Activated T-cell treated with anti-CD3 and anti-CD28 coated beads for 1 hour (primary cell): Measurements from ENCODE around the gene PRIM2.
"Not testable (repeated sequence)": the region's sequence is repeated elsewhere in the genome, so short reads cannot be mapped to it uniquely, and the experiment has no call there.

Experiments
- DNase-seq: peaks from one replicate; pipeline ENCODE4 v3.0.0-alpha.2; 2020; ENCODE audit warnings: low read depth

PRIM2 gene

DNA sequence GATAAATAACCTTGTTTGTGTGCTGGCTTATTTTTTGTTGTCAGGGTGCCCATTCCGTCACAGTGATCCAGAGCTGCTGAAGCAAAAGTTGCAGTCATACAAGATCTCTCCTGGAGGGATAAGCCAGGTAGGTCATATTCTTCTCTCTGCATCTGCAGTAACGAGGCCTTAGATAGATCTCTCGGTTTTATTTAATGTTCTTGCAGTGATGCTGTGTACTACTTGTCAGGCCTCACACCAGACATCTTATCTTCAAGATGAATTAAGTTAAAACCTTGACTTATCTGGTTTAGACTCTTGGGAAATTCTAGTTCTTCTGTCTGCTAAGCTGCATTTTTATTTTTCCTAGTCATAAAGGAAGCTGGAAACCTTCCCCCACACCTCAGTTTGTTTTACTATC, 288.9 kb downstream of the PRIM2 start:
- not testable (repeated sequence) for DNase-seq

DNA sequence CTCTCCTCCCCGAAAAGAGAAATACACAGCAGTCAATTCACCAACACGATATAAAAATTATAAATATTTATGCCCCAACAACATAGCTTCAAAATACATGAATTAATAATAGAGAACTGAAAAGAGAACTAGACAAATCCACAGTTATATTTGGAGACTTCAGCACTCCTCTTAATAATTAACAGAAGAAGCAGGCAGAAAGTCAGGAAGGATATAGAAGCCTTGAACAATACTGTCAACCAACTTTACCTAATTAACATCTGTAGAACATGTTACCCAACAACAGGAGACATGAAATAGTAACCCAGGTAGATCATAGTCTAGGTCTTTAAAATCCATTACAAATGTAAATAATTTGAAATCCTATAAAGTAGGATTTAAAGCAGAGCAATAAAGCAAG, 293.2 kb downstream of the PRIM2 start:
- DNase-seq: not testable (repeated sequence)

DNA sequence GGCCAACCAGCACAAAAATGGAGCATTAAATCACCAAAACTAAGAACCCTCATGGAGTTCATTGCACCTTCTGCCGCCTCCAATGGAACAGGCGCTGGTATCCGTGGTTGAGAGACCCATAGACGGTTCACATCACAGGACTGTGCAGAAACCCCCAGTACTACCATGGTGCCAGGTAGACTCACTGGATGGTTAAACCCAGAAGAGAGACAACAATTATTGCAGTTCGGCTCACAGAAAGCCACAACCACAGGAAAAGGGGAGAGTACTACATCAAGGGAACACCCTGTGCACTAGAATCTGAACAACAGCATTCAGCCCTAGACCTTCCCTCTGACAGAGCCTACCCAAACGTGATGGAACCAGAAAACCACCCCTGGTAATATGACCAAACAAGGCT, 301.5 kb downstream of the PRIM2 start:
- DNase-seq: not testable (repeated sequence)

DNA sequence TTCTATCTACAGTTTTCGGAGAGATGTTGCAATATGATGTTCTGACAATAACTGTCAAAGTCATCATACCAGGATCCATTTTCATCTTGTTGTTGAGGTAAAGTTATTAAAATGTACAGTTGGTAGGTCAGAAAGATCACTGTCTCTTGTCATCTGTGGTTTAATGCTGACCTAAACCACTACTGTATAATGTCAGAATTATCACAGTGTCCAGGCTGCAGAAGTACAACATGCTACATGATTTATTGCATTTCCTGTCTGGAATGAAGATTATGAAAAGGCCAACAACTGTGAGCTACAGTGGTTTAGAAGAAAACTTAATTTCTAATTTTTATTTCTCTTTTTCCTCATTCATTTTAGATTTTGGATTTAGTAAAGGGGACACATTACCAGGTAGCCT, 314.3 kb downstream of the PRIM2 start:
- DNase-seq: not testable (repeated sequence)

DNA sequence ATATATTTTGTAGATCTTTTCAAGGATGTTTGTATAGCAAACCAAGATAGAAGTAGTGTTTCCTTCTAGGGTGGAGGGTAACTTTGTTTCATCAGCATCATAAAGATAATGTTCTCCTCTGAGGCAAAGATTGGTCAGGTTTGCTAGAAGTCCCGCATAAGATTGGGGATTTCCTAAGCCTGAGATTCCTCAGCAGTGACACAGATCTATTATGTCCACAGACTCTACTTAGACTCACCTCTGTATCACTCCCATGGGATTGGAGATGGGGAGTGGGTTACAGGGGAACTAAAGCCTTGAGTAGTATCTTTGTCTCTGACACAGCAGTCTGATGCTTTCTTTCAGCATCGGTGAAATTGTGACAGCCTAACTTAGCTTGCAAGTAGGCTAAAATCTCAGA, 341.1 kb downstream of the PRIM2 start:
- not testable (repeated sequence) for DNase-seq

DNA sequence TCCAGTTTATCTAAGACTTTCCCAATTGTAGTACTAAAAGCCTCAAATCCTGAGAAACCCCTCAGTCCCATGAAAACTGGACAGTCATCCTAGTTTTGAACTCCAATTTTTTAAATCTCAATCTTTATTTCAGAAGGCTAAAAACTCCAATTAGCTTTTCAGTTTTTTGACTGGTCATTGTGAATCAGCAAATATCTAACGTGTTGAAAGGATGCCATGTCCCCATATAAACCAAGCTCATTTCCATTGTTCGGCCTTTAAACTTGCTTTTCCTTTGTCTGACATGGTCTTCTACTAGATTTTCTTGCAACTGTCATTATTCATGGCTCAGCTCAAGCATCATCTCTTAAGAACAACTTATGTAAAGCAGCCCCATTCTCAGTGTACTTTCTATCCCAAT, 342.4 kb downstream of the PRIM2 start:
- DNase-seq: not testable (repeated sequence)

DNA sequence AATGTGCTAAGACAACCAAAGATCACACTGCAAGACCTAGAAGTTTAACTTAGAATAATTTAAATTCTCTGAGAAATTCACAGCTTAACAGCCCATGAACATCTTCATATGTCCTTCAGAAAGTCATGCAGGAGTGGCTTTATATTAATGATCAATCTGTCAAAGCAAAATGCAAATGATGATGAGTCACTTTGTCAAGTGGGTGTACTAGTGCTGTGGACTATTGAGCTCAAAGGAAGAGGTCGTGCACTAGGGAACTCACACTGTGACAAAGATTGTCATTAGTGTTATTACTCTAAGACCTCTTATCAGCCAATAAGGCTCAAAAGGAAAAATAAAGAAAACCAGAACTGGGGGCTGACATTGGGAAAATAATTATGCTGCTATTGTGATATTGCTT, 343.5 kb downstream of the PRIM2 start:
- not testable (repeated sequence) for DNase-seq

DNA sequence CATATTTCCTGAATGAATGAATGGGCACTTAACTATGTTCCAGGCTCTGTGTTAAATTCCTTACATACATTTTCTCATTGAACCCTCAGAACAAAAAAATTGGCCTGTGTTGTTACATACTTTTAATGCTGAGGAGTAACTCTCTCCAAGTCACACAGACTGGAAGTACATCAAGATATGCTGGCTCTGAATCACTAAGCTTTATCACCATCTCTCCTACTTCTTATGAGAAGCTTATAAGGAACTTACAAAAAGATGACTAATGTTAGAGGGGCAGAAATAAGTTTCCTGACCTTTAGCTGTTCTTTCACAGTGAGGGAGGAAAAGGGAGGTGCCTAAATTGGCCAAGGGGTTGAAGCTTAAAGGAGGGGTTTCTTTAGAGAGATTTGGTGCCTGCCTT, 350.7 kb downstream of the PRIM2 start:
- DNase-seq: not testable (repeated sequence)

DNA sequence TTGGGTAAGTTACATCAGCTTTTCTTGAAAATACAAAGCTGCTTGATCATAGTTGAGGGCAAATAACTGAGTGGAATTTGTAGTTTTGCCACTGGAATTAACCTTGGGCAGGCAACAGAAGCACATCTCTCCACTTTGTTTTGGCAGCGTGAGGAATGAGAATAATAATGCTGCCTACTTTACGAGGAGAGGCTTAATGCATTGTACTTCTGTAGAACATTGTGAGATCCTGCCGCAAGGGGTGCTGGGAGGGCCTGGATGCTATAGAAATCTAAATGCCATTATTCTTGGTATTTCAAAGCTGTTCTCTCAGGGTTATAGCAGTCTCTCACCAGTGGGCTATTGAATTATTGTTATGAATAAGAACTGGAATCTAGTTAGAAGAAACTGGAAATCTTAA, 353.8 kb downstream of the PRIM2 start:
- not testable (repeated sequence) for DNase-seq

DNA sequence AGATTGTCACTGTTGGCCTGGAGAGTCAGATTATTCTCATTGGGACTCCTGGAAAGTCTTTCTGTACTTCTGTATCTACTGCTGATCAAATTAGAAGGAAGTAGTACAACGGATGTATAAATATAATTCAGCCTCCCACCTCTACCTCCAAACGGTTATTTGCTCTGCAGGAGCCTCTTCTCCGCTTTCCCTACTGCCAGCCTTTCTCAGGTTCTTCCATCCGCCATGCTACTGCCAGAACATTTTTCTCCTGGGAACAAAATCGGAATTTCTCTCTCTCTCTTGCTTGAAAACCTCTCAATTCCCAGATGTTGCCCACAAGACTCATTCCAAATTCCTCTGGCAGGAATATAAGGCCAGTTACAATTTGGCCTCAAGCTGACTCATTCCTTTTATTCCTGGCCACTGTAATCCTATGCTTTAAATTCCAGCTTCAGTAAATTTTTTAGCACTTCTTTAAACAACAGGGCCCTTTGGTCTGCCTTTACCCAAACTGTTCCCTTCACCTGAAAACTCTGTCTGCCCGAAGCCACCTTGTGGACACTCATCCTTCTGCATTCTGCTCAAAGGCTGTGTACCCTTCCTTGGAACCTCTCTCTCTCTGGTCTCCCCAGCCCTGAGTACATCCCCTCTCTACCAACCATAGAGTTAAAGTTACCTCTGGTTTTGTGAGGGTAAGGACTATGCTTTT, 354.7 kb downstream of the PRIM2 start:
- DNase-seq: not testable (repeated sequence)

DNA sequence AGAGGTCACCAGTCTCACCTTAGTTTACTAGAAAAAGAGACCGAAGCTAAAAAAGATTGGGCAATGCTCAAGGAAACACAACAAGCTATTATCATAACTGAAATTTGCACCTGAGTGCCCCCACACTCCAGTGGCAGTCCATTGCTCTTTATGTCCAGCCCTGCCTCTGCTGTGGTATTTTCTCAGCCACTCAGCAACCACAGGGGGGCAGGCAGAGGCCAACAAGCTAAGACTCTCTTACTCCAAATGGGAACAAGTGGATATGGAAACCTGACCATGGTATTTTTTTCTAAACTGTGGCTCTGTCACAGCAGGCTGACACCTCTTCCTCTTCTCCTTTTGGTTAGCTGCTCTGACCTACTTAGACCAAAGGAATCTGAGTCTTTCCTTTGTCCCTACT, 355.9 kb downstream of the PRIM2 start:
- not testable (repeated sequence) for DNase-seq

DNA sequence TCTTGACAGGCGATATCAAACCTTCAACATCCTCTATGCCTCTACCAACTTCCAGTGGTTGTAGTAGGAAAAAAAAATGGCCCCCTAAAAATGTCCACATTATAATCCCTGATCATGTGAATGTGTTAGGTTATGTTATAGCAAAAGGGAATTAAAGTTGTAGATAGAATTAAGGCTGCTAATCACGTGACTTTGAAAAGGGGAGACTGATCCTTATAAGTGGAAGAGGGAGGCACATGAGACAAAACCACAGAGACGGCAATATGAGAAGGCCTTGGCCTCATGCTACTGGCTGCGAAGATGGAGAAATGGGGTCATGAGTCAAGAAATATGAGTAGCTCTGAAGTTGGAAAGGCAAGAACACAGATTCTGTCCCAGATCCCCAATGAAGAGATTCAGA, 358.0 kb downstream of the PRIM2 start:
- DNase-seq: not testable (repeated sequence)

DNA sequence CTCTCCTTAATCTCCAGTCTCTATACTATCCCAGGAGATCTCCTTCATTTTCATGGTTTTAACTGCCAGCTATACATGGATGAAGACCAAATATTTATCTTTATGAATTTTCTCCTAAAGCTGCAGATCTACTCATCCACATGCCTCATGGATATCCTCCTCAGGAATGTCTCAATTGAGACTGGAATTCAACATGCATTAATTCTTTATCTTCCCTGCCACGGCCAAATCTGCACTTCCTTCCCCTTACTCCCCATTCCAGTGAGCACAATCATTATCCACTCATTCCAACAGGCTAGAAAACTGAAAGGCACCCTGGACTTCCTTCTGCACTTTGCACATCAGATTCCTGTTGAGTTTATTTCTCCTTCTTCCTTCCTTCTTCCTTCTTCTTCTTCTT, 379.0 kb downstream of the PRIM2 start:
- DNase-seq: not testable (repeated sequence)
